ENCODE results near the gene JAK1. TPM values are rescaled to one million over a fixed set of nuclear protein-coding genes. Genes with fewer than 3 reads are reported as not detected.

The JAK1 gene
- total RNA-seq, 2 donors from 2014 or later = 113 to 115 TPM

GRCh38 chr1:64847666-64848065, 118.7 kb downstream of the JAK1 start:
- TF ChIP-seq CTCF (IDR thresholded peaks at IDR 0.05) = no peak
- Histone ChIP-seq H3K27me3 (replicated peaks; ENCODE audit: insufficient read depth) (no peaks in the 10 kb centered on the region), H3K27ac (no peak overlapping the region), H3K4me3 (no peak overlapping the region), H3K36me3 (peaks cover 66% of the 10 kb centered on the region), H3K4me1 (ENCODE audit: control insufficient read depth in 1 of 2, low read depth in 2 of 2) (peaks cover 5 to 6% of the 10 kb centered on the region in 2 donors), H3K9me3 (no peaks in the 10 kb centered on the region)
- DNase-seq (ENCODE audit: low spot score) (no peak), ATAC-seq (ENCODE audit: insufficient number of reproducible peaks, low FRiP score, low read depth) (no peak)

GRCh38 chr1:64846573-64847430, 119.5 kb downstream of the JAK1 start:
- TF ChIP-seq CTCF (IDR thresholded peaks at IDR 0.05) = no peak
- peaks cover 12% of the 10 kb centered on the region in 2 donors for H3K4me1 ChIP-seq (ENCODE audit: control insufficient read depth in 1 of 2, low read depth in 2 of 2)
- H3K36me3 ChIP-seq = peaks cover 66% of the 10 kb centered on the region
- ATAC-seq (ENCODE audit: insufficient number of reproducible peaks, low FRiP score, low read depth) = no peak
- no peaks in the 10 kb centered on the region for H3K27me3 ChIP-seq (replicated peaks; ENCODE audit: insufficient read depth)
- no peak for DNase-seq (ENCODE audit: low spot score)
- no peak overlapping the region for H3K4me3 ChIP-seq
- H3K9me3 ChIP-seq = no peaks in the 10 kb centered on the region
- H3K27ac ChIP-seq = no peak overlapping the region

GRCh38 chr1:64845831-64846425, 120.4 kb downstream of the JAK1 start:
- no peak overlapping the region for H3K4me3 ChIP-seq
- H3K9me3 ChIP-seq = no peaks in the 10 kb centered on the region
- no peaks in the 10 kb centered on the region for H3K27me3 ChIP-seq (replicated peaks; ENCODE audit: insufficient read depth)
- peaks cover 14 to 16% of the 10 kb centered on the region in 2 donors for H3K4me1 ChIP-seq (ENCODE audit: control insufficient read depth in 1 of 2, low read depth in 2 of 2)
- DNase-seq (ENCODE audit: low spot score) (no peak), ATAC-seq (ENCODE audit: insufficient number of reproducible peaks, low FRiP score, low read depth) (no peak)
- no peak overlapping the region for H3K27ac ChIP-seq
- no peak for TF ChIP-seq CTCF (IDR thresholded peaks at IDR 0.05)
- H3K36me3 ChIP-seq = peaks cover 70% of the 10 kb centered on the region

- no peak for ATAC-seq (ENCODE audit: insufficient number of reproducible peaks, low FRiP score, low read depth)
- no peak for DNase-seq (ENCODE audit: low spot score)
- no peaks in the 10 kb centered on the region for H3K27me3 ChIP-seq (replicated peaks; ENCODE audit: insufficient read depth)
- peaks cover 14 to 16% of the 10 kb centered on the region in 2 donors for H3K4me1 ChIP-seq (ENCODE audit: control insufficient read depth in 1 of 2, low read depth in 2 of 2)
- H3K9me3 ChIP-seq = no peaks in the 10 kb centered on the region
- peaks cover 69% of the 10 kb centered on the region for H3K36me3 ChIP-seq
- no peak overlapping the region for H3K27ac ChIP-seq
- no peak for TF ChIP-seq CTCF (IDR thresholded peaks at IDR 0.05)
- H3K4me3 ChIP-seq = no peak overlapping the region
Measured at GRCh38 chr1:64844609-64845008, 121.7 kb downstream of the JAK1 start.

- Histone ChIP-seq H3K27me3 (replicated peaks; ENCODE audit: insufficient read depth) (no peaks in the 10 kb centered on the region), H3K9me3 (no peaks in the 10 kb centered on the region), H3K36me3 (peaks cover 65% of the 10 kb centered on the region), H3K27ac (no peak overlapping the region), H3K4me3 (no peak overlapping the region), H3K4me1 (ENCODE audit: control insufficient read depth in 1 of 2, low read depth in 2 of 2) (peaks cover 14 to 16% of the 10 kb centered on the region in 2 donors)
- no peak for ATAC-seq (ENCODE audit: insufficient number of reproducible peaks, low FRiP score, low read depth)
- TF ChIP-seq CTCF (IDR thresholded peaks at IDR 0.05) = no peak
- DNase-seq (ENCODE audit: low spot score) = no peak
Measured at GRCh38 chr1:64844175-64844574, 122.2 kb downstream of the JAK1 start.
